ENCODE data around the gene HSPA12B. TPM values are rescaled to one million over a fixed set of nuclear protein-coding genes. Genes with fewer than 3 reads are reported as not detected.
A peak's percentile ranks its signal among the peaks of the same experiment; 100 is the strongest.

The HSPA12B gene
- polyA plus RNA-seq, 2 of the 4 experiments (the other 2 are of a cell fraction), result 0.37 to 1.2 TPM

DNA sequence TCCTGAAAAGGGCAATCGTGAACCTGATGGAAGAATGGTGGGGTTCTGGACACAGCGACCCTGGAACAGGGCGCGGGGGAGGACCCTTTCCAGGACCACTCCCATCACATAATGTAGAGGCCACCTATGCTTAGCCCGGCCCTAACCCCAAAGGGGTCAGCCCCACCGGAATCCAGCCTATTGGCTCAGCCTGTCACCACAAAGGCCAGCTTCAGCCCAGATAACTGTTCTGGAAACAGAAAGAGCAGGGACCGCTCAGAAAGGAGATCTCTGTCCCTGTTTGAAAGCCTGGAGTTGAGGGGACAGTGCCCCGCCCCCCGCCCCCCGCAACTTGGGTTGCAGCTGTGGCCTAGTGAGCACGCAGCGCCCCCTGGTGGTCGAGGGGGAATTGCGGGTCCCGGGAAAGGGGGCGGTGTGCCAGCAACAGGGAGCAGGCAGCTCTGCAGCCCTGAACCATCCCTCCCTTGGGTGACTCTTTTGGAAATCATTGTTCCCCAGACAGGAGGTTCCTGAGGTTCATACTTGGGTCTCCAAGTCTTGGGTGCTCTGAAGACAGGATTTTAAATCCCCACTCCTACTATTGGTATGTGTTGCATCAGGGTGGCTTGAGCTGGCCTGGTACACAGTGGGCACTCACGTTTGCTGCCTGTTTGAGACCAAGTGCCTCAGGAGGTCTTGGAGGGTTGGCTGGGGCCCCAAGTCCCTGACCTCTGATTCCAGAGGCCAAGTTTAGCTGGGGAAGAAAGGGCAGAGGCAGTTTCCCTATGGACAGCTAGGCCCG lies 21.6 kb upstream of the HSPA12B start:
- ATAC-seq, result peak; percentile 20 to 83; a peak in 4 of 6 replicates
- 34% methylated on average over 14 of the region's 18 CpGs for WGBS (ENCODE audit: missing lambda C conversion rate)
- no peaks in the 10 kb centered on the region for H3K4me1 ChIP-seq
- H3K4me2 ChIP-seq, result no peak overlapping the region; the same call in 2 of the 3 replicates
- H3K4me3 ChIP-seq, result no peak overlapping the region
- ChIA-PET POLR2A (interaction anchor here (0.6 to 1.5 kb wide), 2 partner anchors 34 to 503 kb away, joined by 4 to 5 read pairs; no protein-coding TSS in a partner anchor), CTCF (interaction anchor here (0.5 to 72.1 kb wide), 36 partner anchors 9 to 1843 kb away, joined by 3 to 2233 read pairs (median 6); partner anchors contain the start of genes ADAM33, ADISSP, AP5S1 and GFRA4)
- DNase-seq (ENCODE audit: low read depth in 1 of 2, low spot score in 1 of 2), result peak; percentile 57 to 88
- FAIRE-seq, result no peak
- no peak for TF ChIP-seq EHMT2 (IDR thresholded peaks at IDR 0.05; ENCODE audit: low read depth)
- no peak for TF ChIP-seq HDAC2 (IDR thresholded peaks at IDR 0.05)
- peak; percentile 85 for TF ChIP-seq SMC3 (IDR thresholded peaks at IDR 0.05)
- peak; percentile 75 to 76 for TF ChIP-seq RAD21 (conservative IDR thresholded peaks at IDR 0.05 in 1 of 2, IDR thresholded peaks at IDR 0.05 in 1 of 2)
- no peak for TF ChIP-seq ZNF302 (CRISPR knock-in tag; IDR thresholded peaks at IDR 0.05)
- TF ChIP-seq, protein P1, sequence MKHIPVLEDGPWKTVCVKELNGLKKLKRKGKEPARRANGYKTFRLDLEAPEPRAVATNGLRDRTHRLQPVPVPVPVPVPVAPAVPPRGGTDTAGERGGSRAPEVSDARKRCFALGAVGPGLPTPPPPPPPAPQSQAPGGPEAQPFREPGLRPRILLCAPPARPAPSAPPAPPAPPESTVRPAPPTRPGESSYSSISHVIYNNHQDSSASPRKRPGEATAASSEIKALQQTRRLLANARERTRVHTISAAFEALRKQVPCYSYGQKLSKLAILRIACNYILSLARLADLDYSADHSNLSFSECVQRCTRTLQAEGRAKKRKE (CRISPR knock-in tag; IDR thresholded peaks at IDR 0.05; ENCODE audit: low read depth), result no peak
- no peak for TF ChIP-seq GATA3 (IDR thresholded peaks at IDR 0.05; ENCODE audit: borderline replicate concordance)
- TF ChIP-seq, protein P2, sequence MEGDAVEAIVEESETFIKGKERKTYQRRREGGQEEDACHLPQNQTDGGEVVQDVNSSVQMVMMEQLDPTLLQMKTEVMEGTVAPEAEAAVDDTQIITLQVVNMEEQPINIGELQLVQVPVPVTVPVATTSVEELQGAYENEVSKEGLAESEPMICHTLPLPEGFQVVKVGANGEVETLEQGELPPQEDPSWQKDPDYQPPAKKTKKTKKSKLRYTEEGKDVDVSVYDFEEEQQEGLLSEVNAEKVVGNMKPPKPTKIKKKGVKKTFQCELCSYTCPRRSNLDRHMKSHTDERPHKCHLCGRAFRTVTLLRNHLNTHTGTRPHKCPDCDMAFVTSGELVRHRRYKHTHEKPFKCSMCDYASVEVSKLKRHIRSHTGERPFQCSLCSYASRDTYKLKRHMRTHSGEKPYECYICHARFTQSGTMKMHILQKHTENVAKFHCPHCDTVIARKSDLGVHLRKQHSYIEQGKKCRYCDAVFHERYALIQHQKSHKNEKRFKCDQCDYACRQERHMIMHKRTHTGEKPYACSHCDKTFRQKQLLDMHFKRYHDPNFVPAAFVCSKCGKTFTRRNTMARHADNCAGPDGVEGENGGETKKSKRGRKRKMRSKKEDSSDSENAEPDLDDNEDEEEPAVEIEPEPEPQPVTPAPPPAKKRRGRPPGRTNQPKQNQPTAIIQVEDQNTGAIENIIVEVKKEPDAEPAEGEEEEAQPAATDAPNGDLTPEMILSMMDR (IDR thresholded peaks at IDR 0.05), result peak; percentile 90
- TF ChIP-seq CHD4 (IDR thresholded peaks at IDR 0.05; ENCODE audit: borderline replicate concordance), result no peak
- TF ChIP-seq KDM5A (IDR thresholded peaks at IDR 0.05), result no peak
- no peak for TF ChIP-seq JUN (IDR thresholded peaks at IDR 0.05)
- TF ChIP-seq, protein P3, sequence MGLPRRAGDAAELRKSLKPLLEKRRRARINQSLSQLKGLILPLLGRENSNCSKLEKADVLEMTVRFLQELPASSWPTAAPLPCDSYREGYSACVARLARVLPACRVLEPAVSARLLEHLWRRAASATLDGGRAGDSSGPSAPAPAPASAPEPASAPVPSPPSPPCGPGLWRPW (IDR thresholded peaks at IDR 0.05), result no peak
- TF ChIP-seq, protein P4, sequence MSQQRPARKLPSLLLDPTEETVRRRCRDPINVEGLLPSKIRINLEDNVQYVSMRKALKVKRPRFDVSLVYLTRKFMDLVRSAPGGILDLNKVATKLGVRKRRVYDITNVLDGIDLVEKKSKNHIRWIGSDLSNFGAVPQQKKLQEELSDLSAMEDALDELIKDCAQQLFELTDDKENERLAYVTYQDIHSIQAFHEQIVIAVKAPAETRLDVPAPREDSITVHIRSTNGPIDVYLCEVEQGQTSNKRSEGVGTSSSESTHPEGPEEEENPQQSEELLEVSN (IDR thresholded peaks at IDR 0.05; ENCODE audit: borderline replicate concordance, low read depth), result no peak
- no peak for TF ChIP-seq PHF8 (IDR thresholded peaks at IDR 0.05; ENCODE audit: borderline replicate concordance, low read depth)
- no peak overlapping the region for H3K27ac ChIP-seq
- H3K9me3 ChIP-seq, result no peaks in the 10 kb centered on the region

DNA sequence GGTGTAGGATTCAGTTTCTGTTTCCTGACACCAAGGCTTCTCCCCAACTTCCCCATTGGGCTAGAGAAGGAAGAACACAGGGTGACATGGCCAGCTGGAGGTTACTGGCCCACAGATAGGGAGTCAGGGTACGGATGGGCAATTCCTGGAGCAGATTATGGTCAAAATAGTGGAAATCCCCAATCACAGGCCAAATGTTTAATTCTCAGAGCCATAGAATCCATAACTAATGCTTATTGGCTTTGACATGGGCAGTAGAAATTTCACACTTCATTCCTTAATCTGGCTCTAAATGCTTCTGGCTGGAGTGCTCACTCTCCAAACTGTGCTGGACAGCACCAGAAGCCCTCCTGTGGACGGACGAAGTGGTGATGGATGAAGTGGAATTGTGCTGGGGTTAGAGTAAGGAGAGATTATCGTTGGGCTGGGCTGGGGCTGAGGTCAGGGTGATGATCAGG lies 21.0 kb upstream of the HSPA12B start:
- CTCF ChIA-PET, result interaction anchor here (0.5 to 72.1 kb wide), 30 partner anchors 8 to 1844 kb away, joined by 3 to 2233 read pairs (median 10); partner anchors contain the start of genes ADAM33, ADISSP, AP5S1 and GFRA4

More for the DNA sequence above, 21.0 kb upstream of the HSPA12B start:
- Histone ChIP-seq H3K4me2 (no peak overlapping the region), H3K27ac (no peak overlapping the region), H3K9me3 (no peaks in the 10 kb centered on the region), H3K4me1 (no peaks in the 10 kb centered on the region), H3K4me3 (no peak overlapping the region)
- FAIRE-seq (no peak), ATAC-seq (no peak), DNase-seq (ENCODE audit: low read depth in 1 of 2, low spot score in 1 of 2) (no peak)
- 62% methylated on average over 4 of the region's 4 CpGs for WGBS (ENCODE audit: missing lambda C conversion rate)
- TF ChIP-seq POLR2A (IDR thresholded peaks at IDR 0.05; ENCODE audit: low read length), result no peak
- TF ChIP-seq, protein P5, sequence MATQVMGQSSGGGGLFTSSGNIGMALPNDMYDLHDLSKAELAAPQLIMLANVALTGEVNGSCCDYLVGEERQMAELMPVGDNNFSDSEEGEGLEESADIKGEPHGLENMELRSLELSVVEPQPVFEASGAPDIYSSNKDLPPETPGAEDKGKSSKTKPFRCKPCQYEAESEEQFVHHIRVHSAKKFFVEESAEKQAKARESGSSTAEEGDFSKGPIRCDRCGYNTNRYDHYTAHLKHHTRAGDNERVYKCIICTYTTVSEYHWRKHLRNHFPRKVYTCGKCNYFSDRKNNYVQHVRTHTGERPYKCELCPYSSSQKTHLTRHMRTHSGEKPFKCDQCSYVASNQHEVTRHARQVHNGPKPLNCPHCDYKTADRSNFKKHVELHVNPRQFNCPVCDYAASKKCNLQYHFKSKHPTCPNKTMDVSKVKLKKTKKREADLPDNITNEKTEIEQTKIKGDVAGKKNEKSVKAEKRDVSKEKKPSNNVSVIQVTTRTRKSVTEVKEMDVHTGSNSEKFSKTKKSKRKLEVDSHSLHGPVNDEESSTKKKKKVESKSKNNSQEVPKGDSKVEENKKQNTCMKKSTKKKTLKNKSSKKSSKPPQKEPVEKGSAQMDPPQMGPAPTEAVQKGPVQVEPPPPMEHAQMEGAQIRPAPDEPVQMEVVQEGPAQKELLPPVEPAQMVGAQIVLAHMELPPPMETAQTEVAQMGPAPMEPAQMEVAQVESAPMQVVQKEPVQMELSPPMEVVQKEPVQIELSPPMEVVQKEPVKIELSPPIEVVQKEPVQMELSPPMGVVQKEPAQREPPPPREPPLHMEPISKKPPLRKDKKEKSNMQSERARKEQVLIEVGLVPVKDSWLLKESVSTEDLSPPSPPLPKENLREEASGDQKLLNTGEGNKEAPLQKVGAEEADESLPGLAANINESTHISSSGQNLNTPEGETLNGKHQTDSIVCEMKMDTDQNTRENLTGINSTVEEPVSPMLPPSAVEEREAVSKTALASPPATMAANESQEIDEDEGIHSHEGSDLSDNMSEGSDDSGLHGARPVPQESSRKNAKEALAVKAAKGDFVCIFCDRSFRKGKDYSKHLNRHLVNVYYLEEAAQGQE (IDR thresholded peaks at IDR 0.05), result peak; percentile 37; the same call in 1 of the 2 replicates
- POLR2A ChIA-PET, result interaction anchor here (1.5 kb wide), 1 partner anchor 35 kb away, joined by 4 read pairs; no protein-coding TSS in a partner anchor
